ENCODE results near the gene PRDX6.

GRCh38 chr1:173503391-173503790 is 26.3 kb downstream of the PRDX6 start:
- no peak for TF ChIP-seq CTCF (IDR thresholded peaks at IDR 0.05)
- no peak for TF ChIP-seq POLR2A (IDR thresholded peaks at IDR 0.05)
